Right lobe of liver (tissue), 4 donors: ENCODE measurements around the gene PRRC1.

Source experiments
- CTCF ChIP-seq, 4 donors: fragments of 200-600 bp in 3 of 4; fragments of 450-650 bp in 1 of 4; IDR thresholded peaks; one replicate each; pipeline versions ENCODE4 v1.5.1 to v1.8.0; 2016 to 2022; ENCODE audit warnings: antibody characterized with exemption in 4 of 4, mild to moderate bottlenecking in 2 of 4
- POLR2A ChIP-seq: fragments of 450-650 bp; IDR thresholded peaks from one replicate; pipeline ENCODE4 v1.6.1; 2017; ENCODE audit warnings: antibody characterized with exemption, mild to moderate bottlenecking
- donor health status: DM: no; HTN: no; CAD: no.
- donor health status: DM: no; HTN: no; CAD: no.
- donor health status: DM: no; HTN: yes; CAD: no.

- TF ChIP-seq POLR2A (no peak), CTCF (IDR thresholded peaks at IDR 0.05) (no peak)
Observed at GRCh38 chr5:127602896-127603844, 85.7 kb downstream of the PRRC1 start.
